HEK293 (cell line): ENCODE results near the gene GCDH.

ENCODE experiments used
- ATF2 ChIP-seq: fragments of 450-650 bp; formaldehyde crosslinking; IDR thresholded peaks from 2 replicates; pipeline ENCODE4 v1.5.1; 2016; ENCODE audit warnings: missing biosample characterization, missing genetic modification characterization, low read depth
- CTCF ChIP-seq: fragments of 450-650 bp; formaldehyde crosslinking; IDR thresholded peaks from 2 replicates; pipeline ENCODE4 v1.5.1; 2016; ENCODE audit warnings: missing biosample characterization, missing genetic modification characterization
- REPIN1 ChIP-seq: fragments of 450-650 bp; formaldehyde crosslinking; IDR thresholded peaks from 2 replicates; pipeline ENCODE4 v1.5.1; 2017; ENCODE audit warnings: missing biosample characterization, missing genetic modification characterization, low read depth
- SALL2 ChIP-seq: fragments of 450-650 bp; formaldehyde crosslinking; IDR thresholded peaks from 2 replicates; pipeline ENCODE4 v1.5.0; 2017; ENCODE audit warnings: missing biosample characterization, mild to moderate bottlenecking, missing genetic modification characterization, borderline replicate concordance
- TCF7L2 ChIP-seq: IDR thresholded peaks from 2 replicates; pipeline ENCODE4 v1.6.1; 2011; ENCODE audit warnings: low read depth, mild to moderate bottlenecking, inconsistent platforms, low read length, moderate library complexity, borderline replicate concordance
- ZBTB1 ChIP-seq: fragments of 450-650 bp; formaldehyde crosslinking; IDR thresholded peaks from 2 replicates; pipeline ENCODE4 v1.5.1; 2016; ENCODE audit warnings: missing biosample characterization, missing genetic modification characterization
- ZBTB26 ChIP-seq: fragments of 450-650 bp; formaldehyde crosslinking; optimal IDR thresholded peaks from 2 replicates; pipeline ENCODE3; 2016; ENCODE audit warnings: missing biosample characterization, mild to moderate bottlenecking, missing genetic modification characterization
- ZBTB7A ChIP-seq: fragments of 450-650 bp; formaldehyde crosslinking; IDR thresholded peaks from 2 replicates; pipeline ENCODE4 v1.5.1; 2016; ENCODE audit warnings: low read depth, missing biosample characterization, missing genetic modification characterization
- ZFP3 ChIP-seq: fragments of 450-650 bp; formaldehyde crosslinking; IDR thresholded peaks from 2 replicates; pipeline ENCODE4 v1.5.1; 2016; ENCODE audit warnings: low read depth, missing biosample characterization, missing genetic modification characterization
- ZFP41 ChIP-seq: fragments of 450-650 bp; formaldehyde crosslinking; IDR thresholded peaks from 2 replicates; pipeline ENCODE4 v1.5.1; 2016; ENCODE audit warnings: missing biosample characterization, missing genetic modification characterization, borderline replicate concordance
- ZNF146 ChIP-seq: fragments of 450-650 bp; formaldehyde crosslinking; IDR thresholded peaks from 2 replicates; pipeline ENCODE4 v1.5.1; 2016; ENCODE audit warnings: missing biosample characterization, missing genetic modification characterization
- ZNF184 ChIP-seq: fragments of 450-650 bp; IDR thresholded peaks from 2 replicates; pipeline ENCODE4 v1.5.1; 2018; ENCODE audit warnings: missing biosample characterization, mild to moderate bottlenecking, missing genetic modification characterization
- ZNF19 ChIP-seq: fragments of 450-650 bp; formaldehyde crosslinking; IDR thresholded peaks from 2 replicates; pipeline ENCODE4; 2016; ENCODE audit warnings: missing biosample characterization, missing genetic modification characterization, low read depth

- TF ChIP-seq CTCF (tag by site-specific recombination), result 0 out of 2 replicates have a peak, but pooled peaks have one; percentile 37
- TF ChIP-seq ZNF146 (tag by site-specific recombination), result 0 out of 2 replicates have a peak, but pooled peaks have one; percentile 25
- no peak for TF ChIP-seq REPIN1 (tag by site-specific recombination)
- TF ChIP-seq ZNF184, result no peak
- no peak for TF ChIP-seq ATF2
- no peak for TF ChIP-seq TCF7L2
- TF ChIP-seq ZBTB7A (tag by site-specific recombination), result peak; percentile 61; the same call in 1 of the 2 replicates
- TF ChIP-seq ZBTB26, result peak; percentile 85
- no peak for TF ChIP-seq SALL2 (tag by site-specific recombination)
- no peak for TF ChIP-seq ZNF19 (tag by site-specific recombination)
- TF ChIP-seq ZFP41 (tag by site-specific recombination), result no peak
- TF ChIP-seq ZFP3 (tag by site-specific recombination), result no peak
- no peak for TF ChIP-seq ZBTB1 (tag by site-specific recombination)
These were observed 47.2 kb downstream of the GCDH start, which contains the start of gene CALR for GRCh38 chr19:12937927-12938778.
